ENCODE results near the gene PELI3. TPM values are rescaled to one million over a fixed set of nuclear protein-coding genes. Genes with fewer than 3 reads are reported as not detected.

Gene PELI3
- total and polyA plus RNA-seq, 2 of the 8 experiments (the other 6 are each of a cell fraction or from before 2014, with no cell fraction given) = 5.2 to 7.6 TPM

DNA sequence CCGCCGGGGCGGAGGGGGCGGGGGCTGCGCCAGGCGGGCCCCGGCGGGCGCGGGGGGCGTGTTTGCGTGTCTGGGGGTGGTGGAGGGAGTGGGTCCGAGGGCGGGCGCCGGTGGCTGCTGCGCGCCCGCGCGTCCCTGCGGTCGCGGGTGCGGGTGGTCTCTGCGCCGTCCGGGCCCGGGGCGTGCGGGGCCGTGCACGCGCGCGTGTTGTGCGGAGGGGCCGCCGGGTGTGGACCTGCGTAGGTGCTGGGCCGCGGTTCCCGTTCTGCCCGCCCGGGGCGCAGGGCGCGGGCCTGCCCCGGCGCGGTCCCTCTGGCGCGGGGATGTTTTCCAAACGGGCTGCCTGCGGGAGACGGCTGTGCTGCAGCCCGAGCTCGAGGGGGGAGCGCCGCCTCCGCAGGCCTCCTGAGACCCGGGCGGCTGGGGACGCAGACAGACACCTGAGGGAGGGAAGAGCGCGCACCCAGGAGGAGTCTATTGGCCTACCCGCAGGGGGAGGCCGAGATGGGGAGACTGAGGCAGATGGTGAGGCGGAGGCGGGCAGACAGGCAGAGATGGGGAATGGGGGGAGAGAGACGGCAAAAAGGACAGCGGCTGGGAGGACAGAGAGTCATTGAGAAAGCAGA lies 442 bp downstream of the PELI3 start (continued):
- TF ChIP-seq KDM4A (IDR thresholded peaks at IDR 0.05; ENCODE audit: low read depth, low read length, severe bottlenecking) (peak; percentile 83), CREB1 (IDR thresholded peaks at IDR 0.05) (0 out of 2 replicates have a peak, but pooled peaks have one; percentile 12), GABPA (IDR thresholded peaks at IDR 0.05; ENCODE audit: borderline replicate concordance, insufficient read depth, low read length) (peak; percentile 38; the same call in 1 of the 2 replicates)
